ENCODE measurements around the gene RAB10.

The RAB10 gene

DNA sequence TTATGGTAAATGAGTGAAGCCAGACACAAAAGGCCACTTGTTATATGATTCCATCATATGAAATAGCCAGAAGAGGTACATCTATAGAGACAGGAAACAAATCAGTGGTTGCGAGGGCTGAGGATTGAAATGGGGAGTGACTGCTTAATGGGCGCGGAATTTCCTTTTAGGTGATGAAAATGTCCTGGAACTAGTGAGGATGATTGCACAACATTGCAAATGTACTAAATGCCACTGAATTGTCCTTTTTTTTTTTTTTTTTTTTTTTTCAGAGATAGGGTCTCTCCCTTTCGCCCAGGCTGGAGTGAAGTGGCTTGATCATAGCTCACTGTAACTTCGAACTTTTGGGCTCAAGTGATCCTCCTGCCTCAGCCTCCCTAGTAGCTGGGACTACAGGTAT is 123.7 kb downstream of the RAB10 start:
- no peak for DNase-seq (ENCODE audit: low spot score)
- no peak for ATAC-seq (ENCODE audit: low read depth)
- Histone ChIP-seq H3K4me3 (ENCODE audit: severe bottlenecking) (no peak overlapping the region), H3K36me3 (ENCODE audit: low read depth) (no peaks in the 10 kb centered on the region), H3K27ac (ENCODE audit: poor library complexity, severe bottlenecking) (no peak overlapping the region), H3K9me3 (ENCODE audit: severe bottlenecking) (peaks cover 3% of the 10 kb centered on the region), H3K27me3 (ENCODE audit: insufficient read depth, poor library complexity, severe bottlenecking) (no peaks in the 10 kb centered on the region), H3K4me1 (ENCODE audit: insufficient read depth, poor library complexity, severe bottlenecking) (no peaks in the 10 kb centered on the region)
- TF ChIP-seq, protein P1, sequence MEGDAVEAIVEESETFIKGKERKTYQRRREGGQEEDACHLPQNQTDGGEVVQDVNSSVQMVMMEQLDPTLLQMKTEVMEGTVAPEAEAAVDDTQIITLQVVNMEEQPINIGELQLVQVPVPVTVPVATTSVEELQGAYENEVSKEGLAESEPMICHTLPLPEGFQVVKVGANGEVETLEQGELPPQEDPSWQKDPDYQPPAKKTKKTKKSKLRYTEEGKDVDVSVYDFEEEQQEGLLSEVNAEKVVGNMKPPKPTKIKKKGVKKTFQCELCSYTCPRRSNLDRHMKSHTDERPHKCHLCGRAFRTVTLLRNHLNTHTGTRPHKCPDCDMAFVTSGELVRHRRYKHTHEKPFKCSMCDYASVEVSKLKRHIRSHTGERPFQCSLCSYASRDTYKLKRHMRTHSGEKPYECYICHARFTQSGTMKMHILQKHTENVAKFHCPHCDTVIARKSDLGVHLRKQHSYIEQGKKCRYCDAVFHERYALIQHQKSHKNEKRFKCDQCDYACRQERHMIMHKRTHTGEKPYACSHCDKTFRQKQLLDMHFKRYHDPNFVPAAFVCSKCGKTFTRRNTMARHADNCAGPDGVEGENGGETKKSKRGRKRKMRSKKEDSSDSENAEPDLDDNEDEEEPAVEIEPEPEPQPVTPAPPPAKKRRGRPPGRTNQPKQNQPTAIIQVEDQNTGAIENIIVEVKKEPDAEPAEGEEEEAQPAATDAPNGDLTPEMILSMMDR (IDR thresholded peaks at IDR 0.05; ENCODE audit: poor library complexity, severe bottlenecking) = no peak

DNA sequence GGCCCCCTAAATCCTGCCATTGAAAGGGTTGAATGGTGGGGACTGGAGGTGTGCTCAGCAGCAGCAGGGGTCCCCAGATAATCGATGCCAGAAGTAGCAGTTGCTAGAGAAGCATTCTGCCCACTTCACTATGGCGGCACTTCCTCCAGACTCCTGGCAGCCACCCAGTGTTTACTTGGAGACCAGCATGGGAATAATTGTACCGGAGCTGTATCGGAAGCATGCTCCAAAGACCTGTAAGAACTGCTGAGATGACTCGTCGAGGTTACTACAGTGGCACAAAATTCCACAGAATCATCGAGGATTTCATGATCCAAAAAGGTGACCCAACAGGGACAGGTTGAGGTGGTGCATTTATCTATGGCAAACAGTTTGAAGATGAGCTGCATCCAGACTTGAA is 128.0 kb downstream of the RAB10 start:
- H3K4me3 ChIP-seq (ENCODE audit: severe bottlenecking) = no peak overlapping the region
- H3K27me3 ChIP-seq (ENCODE audit: insufficient read depth, poor library complexity, severe bottlenecking) = no peaks in the 10 kb centered on the region
- H3K36me3 ChIP-seq (ENCODE audit: low read depth) = no peaks in the 10 kb centered on the region
- no peaks in the 10 kb centered on the region for H3K4me1 ChIP-seq (ENCODE audit: insufficient read depth, poor library complexity, severe bottlenecking)
- TF ChIP-seq, protein P1 (IDR thresholded peaks at IDR 0.05; ENCODE audit: poor library complexity, severe bottlenecking) = no peak
- DNase-seq (ENCODE audit: low spot score) = no peak
- H3K27ac ChIP-seq (ENCODE audit: poor library complexity, severe bottlenecking) = no peak overlapping the region
- no peak for ATAC-seq (ENCODE audit: low read depth)
- H3K9me3 ChIP-seq (ENCODE audit: severe bottlenecking) = no peaks in the 10 kb centered on the region

DNA sequence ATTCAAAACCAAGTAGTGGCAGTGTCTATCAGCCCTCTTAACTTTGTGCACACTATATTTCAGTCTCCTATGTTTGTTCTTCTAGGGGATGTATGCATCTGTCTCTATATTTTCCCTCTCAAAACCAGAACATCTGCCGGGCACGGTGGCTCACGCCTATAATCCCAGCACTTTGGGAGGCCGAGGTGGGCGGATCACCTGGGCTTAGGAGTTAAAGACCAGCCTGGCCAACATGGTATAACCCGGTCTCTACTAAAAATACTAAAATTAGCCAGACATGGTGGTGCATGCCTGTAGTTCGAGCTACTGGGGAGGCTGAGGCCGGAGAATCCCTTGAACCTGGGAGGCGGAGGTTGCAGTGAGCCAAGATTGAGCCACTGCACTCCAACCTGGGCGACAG is 129.1 kb downstream of the RAB10 start:
- no peak for ATAC-seq (ENCODE audit: low read depth)
- Histone ChIP-seq H3K27ac (ENCODE audit: poor library complexity, severe bottlenecking) (no peak overlapping the region), H3K4me1 (ENCODE audit: insufficient read depth, poor library complexity, severe bottlenecking) (no peaks in the 10 kb centered on the region), H3K4me3 (ENCODE audit: severe bottlenecking) (no peak overlapping the region), H3K27me3 (ENCODE audit: insufficient read depth, poor library complexity, severe bottlenecking) (no peaks in the 10 kb centered on the region), H3K9me3 (ENCODE audit: severe bottlenecking) (no peaks in the 10 kb centered on the region), H3K36me3 (ENCODE audit: low read depth) (no peaks in the 10 kb centered on the region)
- no peak for DNase-seq (ENCODE audit: low spot score)
- TF ChIP-seq, protein P1 (IDR thresholded peaks at IDR 0.05; ENCODE audit: poor library complexity, severe bottlenecking) = no peak

DNA sequence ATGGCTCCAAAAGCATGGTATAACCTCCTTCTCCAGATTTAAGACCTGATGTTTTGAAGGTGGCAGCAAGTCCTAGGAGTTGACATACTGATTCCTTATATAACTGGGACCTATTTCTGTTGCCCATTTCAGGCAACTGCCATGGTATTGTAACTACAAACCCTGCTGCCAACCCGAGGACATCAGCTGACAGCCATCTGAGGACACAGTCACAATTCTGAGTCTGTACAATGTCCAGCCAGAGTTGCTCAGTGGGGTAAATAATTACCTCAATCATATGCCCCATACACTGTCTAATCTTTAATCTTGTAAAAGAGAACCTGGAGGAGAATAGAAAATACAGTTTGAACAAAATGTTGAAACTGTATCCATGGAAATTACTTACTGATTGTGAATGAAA is 130.3 kb downstream of the RAB10 start:
- no peaks in the 10 kb centered on the region for H3K9me3 ChIP-seq (ENCODE audit: severe bottlenecking)
- TF ChIP-seq, protein P1 (IDR thresholded peaks at IDR 0.05; ENCODE audit: poor library complexity, severe bottlenecking) = no peak
- DNase-seq (ENCODE audit: low spot score) (no peak), ATAC-seq (ENCODE audit: low read depth) (no peak)
- H3K27me3 ChIP-seq (ENCODE audit: insufficient read depth, poor library complexity, severe bottlenecking) = no peaks in the 10 kb centered on the region
- no peak overlapping the region for H3K27ac ChIP-seq (ENCODE audit: poor library complexity, severe bottlenecking)
- H3K36me3 ChIP-seq (ENCODE audit: low read depth) = no peaks in the 10 kb centered on the region
- H3K4me3 ChIP-seq (ENCODE audit: severe bottlenecking) = no peak overlapping the region
- H3K4me1 ChIP-seq (ENCODE audit: insufficient read depth, poor library complexity, severe bottlenecking) = no peaks in the 10 kb centered on the region

DNA sequence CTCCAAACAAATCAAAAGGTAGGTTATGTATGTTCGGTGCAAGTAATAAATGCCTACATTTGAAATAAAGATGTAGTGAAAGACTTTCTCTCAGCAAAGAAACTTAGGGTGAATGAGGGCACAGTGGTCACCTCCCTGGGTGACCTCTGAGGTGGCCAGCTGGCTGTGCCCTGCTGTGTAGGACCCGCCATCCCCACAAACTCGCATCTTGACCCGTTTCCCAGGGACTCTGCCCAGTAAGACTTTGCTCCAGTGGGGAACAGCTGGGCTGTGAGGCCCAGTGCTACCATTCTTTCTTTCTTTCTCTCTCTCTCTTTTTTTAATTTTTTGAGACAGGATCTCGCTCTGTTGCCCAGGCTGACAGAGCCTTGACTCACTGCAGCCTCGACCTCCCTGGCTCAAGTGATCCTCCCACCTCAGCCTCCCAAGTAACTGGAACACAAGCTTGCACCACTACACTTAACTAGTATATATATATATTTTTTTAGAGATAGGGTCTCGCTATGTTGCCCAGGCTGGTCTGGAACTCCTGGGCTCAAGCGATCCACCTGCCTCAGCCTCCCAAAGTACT is 130.8 kb downstream of the RAB10 start:
- DNase-seq (ENCODE audit: low spot score) (no peak), ATAC-seq (ENCODE audit: low read depth) (no peak)
- TF ChIP-seq, protein P1 (IDR thresholded peaks at IDR 0.05; ENCODE audit: poor library complexity, severe bottlenecking) = no peak
- Histone ChIP-seq H3K4me3 (ENCODE audit: severe bottlenecking) (no peak overlapping the region), H3K27me3 (ENCODE audit: insufficient read depth, poor library complexity, severe bottlenecking) (no peaks in the 10 kb centered on the region), H3K36me3 (ENCODE audit: low read depth) (no peaks in the 10 kb centered on the region), H3K9me3 (ENCODE audit: severe bottlenecking) (no peaks in the 10 kb centered on the region), H3K4me1 (ENCODE audit: insufficient read depth, poor library complexity, severe bottlenecking) (no peaks in the 10 kb centered on the region), H3K27ac (ENCODE audit: poor library complexity, severe bottlenecking) (no peak overlapping the region)
